HG02840 (cell line): ENCODE measurements around the gene DOCK11.

Experiments used
- ATAC-seq: cut with Tn5 transposase; IDR thresholded peaks from one replicate; pipeline ENCODE4 v1.9.1; 2021; ENCODE audit warnings: mild to moderate bottlenecking, moderate library complexity, moderate number of reproducible peaks; ENCODE audit not compliant: unreplicated experiment, low FRiP score

Gene DOCK11

GRCh38 chrX:118621081-118621759 lies 125.6 kb downstream of the DOCK11 start:
- no peak for ATAC-seq

GRCh38 chrX:118623062-118623461 lies 127.4 kb downstream of the DOCK11 start:
- no peak for ATAC-seq

GRCh38 chrX:118626346-118626745 lies 130.7 kb downstream of the DOCK11 start:
- no peak for ATAC-seq

GRCh38 chrX:118627084-118627758 lies 131.6 kb downstream of the DOCK11 start:
- no peak for ATAC-seq

- ATAC-seq = no peak
Measured at GRCh38 chrX:118630848-118631247, 135.2 kb downstream of the DOCK11 start.

GRCh38 chrX:118631586-118631985 lies 136.0 kb downstream of the DOCK11 start:
- no peak for ATAC-seq

GRCh38 chrX:118632862-118633261 lies 137.2 kb downstream of the DOCK11 start:
- ATAC-seq = no peak

- ATAC-seq = no peak
Measured at GRCh38 chrX:118633530-118633929, 137.9 kb downstream of the DOCK11 start.

GRCh38 chrX:118634336-118634735 lies 138.7 kb downstream of the DOCK11 start:
- no peak for ATAC-seq

- no peak for ATAC-seq
Measured at GRCh38 chrX:118637997-118638396, 142.4 kb downstream of the DOCK11 start.

- ATAC-seq = no peak
Measured at GRCh38 chrX:118644378-118644777, 148.8 kb downstream of the DOCK11 start.

GRCh38 chrX:118652717-118653116 lies 157.1 kb downstream of the DOCK11 start:
- no peak for ATAC-seq

- no peak for ATAC-seq
Measured at GRCh38 chrX:118654331-118654730, 158.7 kb downstream of the DOCK11 start.

- no peak for ATAC-seq
Measured at GRCh38 chrX:118655561-118656246, 160.1 kb downstream of the DOCK11 start.

GRCh38 chrX:118657413-118657812 lies 161.8 kb downstream of the DOCK11 start:
- no peak for ATAC-seq

GRCh38 chrX:118660085-118660484 lies 164.5 kb downstream of the DOCK11 start:
- ATAC-seq = no peak

GRCh38 chrX:118665204-118665603 lies 169.6 kb downstream of the DOCK11 start:
- ATAC-seq = no peak

GRCh38 chrX:118666521-118666920 lies 170.9 kb downstream of the DOCK11 start:
- ATAC-seq = no peak

GRCh38 chrX:118669435-118669834 lies 173.8 kb downstream of the DOCK11 start:
- ATAC-seq = no peak

GRCh38 chrX:118675326-118675965 lies 179.8 kb downstream of the DOCK11 start:
- no peak for ATAC-seq

- no peak for ATAC-seq
Measured at GRCh38 chrX:118675966-118676349, 180.3 kb downstream of the DOCK11 start.
